Effector memory CD8-positive, alpha-beta T cell (primary cell): ENCODE measurements around the gene S100A9.

Experiments used
- ATAC-seq: fragments of 150-1000 bp; cut with Tn5 transposase; replicated peaks from 2 replicates; pipeline ENCODE4 v1.10.0; 2021; ENCODE audit warnings: mild to moderate bottlenecking, moderate library complexity
- DNase-seq, 3 experiments: peaks; one replicate each; pipeline ENCODE4 v3.0.0; 2021
- H3K27ac Mint-ChIP-seq, 2 donors: one replicate each; pipeline ENCODE4 v1.8.0; 2022; ENCODE audit warnings: mild to moderate bottlenecking in 2 of 2, mixed read lengths in 2 of 2, moderate library complexity in 2 of 2
- H3K27me3 Mint-ChIP-seq, 2 donors: one replicate each; pipeline ENCODE4 v1.8.0; 2022; ENCODE audit warnings: mixed read lengths in 2 of 2
- H3K36me3 Mint-ChIP-seq: one replicate; pipeline ENCODE4 v1.8.0; 2022; ENCODE audit warnings: mild to moderate bottlenecking, moderate library complexity, mixed read lengths; ENCODE audit not compliant: insufficient read depth
- H3K4me1 Mint-ChIP-seq, 2 donors: one replicate each; pipeline ENCODE4 v1.8.0; 2022; ENCODE audit warnings: low read depth in 2 of 2, mixed read lengths in 2 of 2
- H3K4me3 Mint-ChIP-seq, 2 donors: one replicate each; pipeline ENCODE4 v1.8.0; 2022; ENCODE audit warnings: mild to moderate bottlenecking in 2 of 2, mixed read lengths in 2 of 2, moderate library complexity in 2 of 2
- H3K9me3 Mint-ChIP-seq, 2 donors: one replicate each; pipeline ENCODE4 v1.8.0; 2022; ENCODE audit warnings: mixed read lengths in 2 of 2

S100A9 gene

GRCh38 chr1:153360190-153360589 is 2.5 kb downstream of the S100A9 start:
- Mint-ChIP-seq H3K27me3 (peaks cover 47 to 67% of the 10 kb centered on the region in 2 donors), H3K4me1 (peaks cover 0 to 9% of the 10 kb centered on the region in 2 donors), H3K4me3 (no peak overlapping the region), H3K9me3 (no peaks in the 10 kb centered on the region), H3K36me3 (no peaks in the 10 kb centered on the region), H3K27ac (no peak overlapping the region)
- ATAC-seq (no peak), DNase-seq (no peak)

- Mint-ChIP-seq H3K27ac (peak overlapping the region; percentile 9 to 41), H3K4me3 (no peak overlapping the region), H3K27me3 (peaks cover 52 to 72% of the 10 kb centered on the region in 2 donors), H3K36me3 (no peaks in the 10 kb centered on the region), H3K9me3 (no peaks in the 10 kb centered on the region), H3K4me1 (peaks cover 0 to 9% of the 10 kb centered on the region in 2 donors)
- no peak for ATAC-seq
- no peak for DNase-seq
Measured at GRCh38 chr1:153360592-153361479, 3.2 kb downstream of the S100A9 start.

GRCh38 chr1:153361480-153362109 is 3.9 kb downstream of the S100A9 start:
- Mint-ChIP-seq H3K27me3 (peaks cover 52 to 72% of the 10 kb centered on the region in 2 donors), H3K36me3 (no peaks in the 10 kb centered on the region), H3K4me1 (peaks cover 0 to 9% of the 10 kb centered on the region in 2 donors), H3K27ac (peak overlapping the region; percentile 9 to 41), H3K4me3 (no peak overlapping the region), H3K9me3 (no peaks in the 10 kb centered on the region)
- ATAC-seq (no peak), DNase-seq (no peak)

- no peak for ATAC-seq
- Mint-ChIP-seq H3K27me3 (peaks cover 50 to 69% of the 10 kb centered on the region in 2 donors), H3K36me3 (no peaks in the 10 kb centered on the region), H3K27ac (no peak overlapping the region), H3K4me1 (peaks cover 0 to 8% of the 10 kb centered on the region in 2 donors), H3K4me3 (no peak overlapping the region), H3K9me3 (no peaks in the 10 kb centered on the region)
- no peak for DNase-seq
Measured at GRCh38 chr1:153362187-153362775, 4.6 kb downstream of the S100A9 start.

- no peak for DNase-seq
- Mint-ChIP-seq H3K27ac (no peak overlapping the region), H3K27me3 (peaks cover 40 to 60% of the 10 kb centered on the region in 2 donors), H3K36me3 (no peaks in the 10 kb centered on the region), H3K4me3 (no peak overlapping the region), H3K9me3 (no peaks in the 10 kb centered on the region), H3K4me1 (peaks cover 0 to 3% of the 10 kb centered on the region in 2 donors)
- ATAC-seq: no peak
Measured at GRCh38 chr1:153363641-153364040, 6.0 kb downstream of the S100A9 start.

GRCh38 chr1:153364156-153364555 is 6.5 kb downstream of the S100A9 start:
- Mint-ChIP-seq H3K4me3 (no peak overlapping the region), H3K4me1 (peaks cover 0 to 3% of the 10 kb centered on the region in 2 donors), H3K36me3 (no peaks in the 10 kb centered on the region), H3K27ac (no peak overlapping the region), H3K27me3 (peaks cover 40 to 58% of the 10 kb centered on the region in 2 donors), H3K9me3 (no peaks in the 10 kb centered on the region)
- DNase-seq: no peak
- no peak for ATAC-seq

- peaks cover 45 to 64% of the 10 kb centered on the region in 2 donors for H3K27me3 Mint-ChIP-seq
- no peak overlapping the region for H3K4me3 Mint-ChIP-seq
- no peaks in the 10 kb centered on the region for H3K36me3 Mint-ChIP-seq
- no peaks in the 10 kb centered on the region for H3K9me3 Mint-ChIP-seq
- DNase-seq (no peak), ATAC-seq (no peak)
- no peak overlapping the region for H3K27ac Mint-ChIP-seq
- H3K4me1 Mint-ChIP-seq: peaks cover 0 to 3% of the 10 kb centered on the region in 2 donors
Measured at GRCh38 chr1:153364766-153365666, 7.4 kb downstream of the S100A9 start.

GRCh38 chr1:153365696-153366095 is 8.0 kb downstream of the S100A9 start:
- peaks cover 48 to 65% of the 10 kb centered on the region in 2 donors for H3K27me3 Mint-ChIP-seq
- no peaks in the 10 kb centered on the region for H3K36me3 Mint-ChIP-seq
- no peak overlapping the region for H3K27ac Mint-ChIP-seq
- no peaks in the 10 kb centered on the region for H3K9me3 Mint-ChIP-seq
- DNase-seq (no peak), ATAC-seq (no peak)
- no peak overlapping the region for H3K4me3 Mint-ChIP-seq
- H3K4me1 Mint-ChIP-seq: peaks cover 0 to 3% of the 10 kb centered on the region in 2 donors

GRCh38 chr1:153366261-153366660 is 8.6 kb downstream of the S100A9 start:
- Mint-ChIP-seq H3K27ac (no peak overlapping the region), H3K36me3 (no peaks in the 10 kb centered on the region)

GRCh38 chr1:153367090-153367489 is 9.4 kb downstream of the S100A9 start:
- no peaks in the 10 kb centered on the region for H3K4me1 Mint-ChIP-seq
- H3K36me3 Mint-ChIP-seq: no peaks in the 10 kb centered on the region
- H3K27me3 Mint-ChIP-seq: peaks cover 49 to 58% of the 10 kb centered on the region in 2 donors
- H3K27ac Mint-ChIP-seq: no peak overlapping the region
- ATAC-seq (no peak), DNase-seq (no peak)
- no peaks in the 10 kb centered on the region for H3K9me3 Mint-ChIP-seq
- H3K4me3 Mint-ChIP-seq: no peak overlapping the region

More at GRCh38 chr1:153366261-153366660, 8.6 kb downstream of the S100A9 start:
- H3K4me1 Mint-ChIP-seq: peaks cover 0 to under 1% of the 10 kb centered on the region in 2 donors
- DNase-seq (no peak), ATAC-seq (no peak)
- peaks cover 44 to 62% of the 10 kb centered on the region in 2 donors for H3K27me3 Mint-ChIP-seq
- H3K4me3 Mint-ChIP-seq: no peak overlapping the region
- H3K9me3 Mint-ChIP-seq: no peaks in the 10 kb centered on the region

GRCh38 chr1:153368495-153368894 is 10.8 kb downstream of the S100A9 start:
- H3K4me3 Mint-ChIP-seq: no peak overlapping the region
- no peaks in the 10 kb centered on the region for H3K9me3 Mint-ChIP-seq
- ATAC-seq: no peak
- H3K36me3 Mint-ChIP-seq: no peaks in the 10 kb centered on the region
- DNase-seq: no peak
- no peak overlapping the region for H3K27ac Mint-ChIP-seq
- peaks cover 41 to 49% of the 10 kb centered on the region in 2 donors for H3K27me3 Mint-ChIP-seq
- H3K4me1 Mint-ChIP-seq: no peaks in the 10 kb centered on the region

- no peaks in the 10 kb centered on the region for H3K9me3 Mint-ChIP-seq
- no peaks in the 10 kb centered on the region for H3K36me3 Mint-ChIP-seq
- DNase-seq (no peak), ATAC-seq (no peak)
- peaks cover 30 to 44% of the 10 kb centered on the region in 2 donors for H3K27me3 Mint-ChIP-seq
- no peak overlapping the region for H3K27ac Mint-ChIP-seq
- H3K4me3 Mint-ChIP-seq: no peak overlapping the region
- H3K4me1 Mint-ChIP-seq: no peaks in the 10 kb centered on the region
Measured at GRCh38 chr1:153370146-153370545, 12.5 kb downstream of the S100A9 start.

- H3K9me3 Mint-ChIP-seq: no peaks in the 10 kb centered on the region
- H3K27me3 Mint-ChIP-seq: peaks cover 20 to 37% of the 10 kb centered on the region in 2 donors
- no peak for DNase-seq
- no peaks in the 10 kb centered on the region for H3K36me3 Mint-ChIP-seq
- no peaks in the 10 kb centered on the region for H3K4me1 Mint-ChIP-seq
- no peak overlapping the region for H3K27ac Mint-ChIP-seq
- H3K4me3 Mint-ChIP-seq: no peak overlapping the region
- no peak for ATAC-seq
Measured at GRCh38 chr1:153371231-153371630, 13.6 kb downstream of the S100A9 start.
